WTC11 (cell line): Measurements from ENCODE around the gene ADAMTS15. TPM values are rescaled to one million over a fixed set of nuclear protein-coding genes. Genes with fewer than 3 reads are reported as not detected.

Experiments
- ATAC-seq: fragments of 200-7000 bp; cut with Tn5 transposase; 2 replicates; pipeline ENCODE4 v1.10.0; 2021; ENCODE audit warnings: mild to moderate bottlenecking, moderate library complexity
- CTCF ChIA-PET: fragments of 300-600 bp; sonication (Branson Sonifier 250); formaldehyde crosslinking; loops from one replicate; lab custom pipeline; 2021; ENCODE audit warnings: antibody characterized with exemption; lab: Charles Lee
- POLR2A ChIA-PET: fragments of 350-600 bp; sonication (Branson Sonifier 250); formaldehyde crosslinking; loops from one replicate; lab custom pipeline; 2021; ENCODE audit warnings: antibody characterized with exemption; lab: Charles Lee
- DNase-seq: peaks from one replicate; pipeline ENCODE4 v3.0.0; 2021; ENCODE audit warnings: low spot score
- H3K27ac Mint-ChIP-seq: 2 replicates; pipeline ENCODE4 v1.8.0; 2021; ENCODE audit warnings: mixed read lengths
- H3K27me3 Mint-ChIP-seq: 2 replicates; pipeline ENCODE4 v1.8.0; 2021; ENCODE audit warnings: low read depth, mild to moderate bottlenecking, moderate library complexity, mixed read lengths
- H3K36me3 Mint-ChIP-seq: 2 replicates; pipeline ENCODE4 v1.8.0; 2021; ENCODE audit warnings: mixed read lengths
- H3K4me1 Mint-ChIP-seq: 2 replicates; pipeline ENCODE4 v1.8.0; 2022; ENCODE audit warnings: mixed read lengths
- H3K4me3 Mint-ChIP-seq: 2 replicates; pipeline ENCODE4 v1.8.0; 2021; ENCODE audit warnings: mild to moderate bottlenecking, moderate library complexity, mixed read lengths
- H3K9me3 Mint-ChIP-seq: 2 replicates; pipeline ENCODE4 v1.8.0; 2021; ENCODE audit warnings: mixed read lengths
- E2F1 ChIP-seq: sonication (generic); formaldehyde crosslinking; IDR thresholded peaks from 2 replicates; pipeline ENCODE4 v1.8.0; 2022; ENCODE audit warnings: mild to moderate bottlenecking, missing genetic modification reagents
- E2F4 ChIP-seq: sonication (generic); formaldehyde crosslinking; IDR thresholded peaks from 2 replicates; pipeline ENCODE4 v1.8.1; 2022; ENCODE audit warnings: low read depth, mild to moderate bottlenecking, moderate library complexity, missing genetic modification reagents, borderline replicate concordance
- ESRRA ChIP-seq: sonication (generic); formaldehyde crosslinking; IDR thresholded peaks from 2 replicates; pipeline ENCODE4 v1.8.1; 2022; ENCODE audit warnings: mild to moderate bottlenecking, missing genetic modification reagents, borderline replicate concordance
- HMGA2 ChIP-seq: fragments of 250-450 bp; sonication (Bioruptor Pico); IDR thresholded peaks from 2 replicates; pipeline ENCODE4 v1.4.0; 2021; ENCODE audit warnings: mild to moderate bottlenecking, moderate library complexity
- KAT7 ChIP-seq: sonication (generic); formaldehyde crosslinking; IDR thresholded peaks from 2 replicates; pipeline ENCODE4 v1.8.1; 2023; ENCODE audit warnings: missing genetic modification reagents, mild to moderate bottlenecking, borderline replicate concordance
- MAX ChIP-seq: sonication (generic); formaldehyde crosslinking; IDR thresholded peaks from 2 replicates; pipeline ENCODE4 v1.8.0; 2022; ENCODE audit warnings: mild to moderate bottlenecking, missing genetic modification reagents
- MXD4 ChIP-seq: fragments of 250-450 bp; sonication (Bioruptor Pico); IDR thresholded peaks from 2 replicates; pipeline ENCODE4 v1.8.0; 2021; ENCODE audit warnings: mild to moderate bottlenecking, moderate library complexity, borderline replicate concordance
- NFE2L1 ChIP-seq: sonication (generic); formaldehyde crosslinking; IDR thresholded peaks from 2 replicates; pipeline ENCODE4 v1.8.1; 2023; ENCODE audit warnings: missing genetic modification reagents
- SMAD3 ChIP-seq: sonication (generic); formaldehyde crosslinking; IDR thresholded peaks from 2 replicates; pipeline ENCODE4 v1.8.0; 2022; ENCODE audit warnings: missing genetic modification reagents, mild to moderate bottlenecking, borderline replicate concordance
- SMAD4 ChIP-seq: sonication (generic); formaldehyde crosslinking; IDR thresholded peaks from 2 replicates; pipeline ENCODE4 v1.8.0; 2022; ENCODE audit warnings: mild to moderate bottlenecking, missing genetic modification reagents
- TEAD4 ChIP-seq: sonication (generic); formaldehyde crosslinking; IDR thresholded peaks from 2 replicates; pipeline ENCODE4 v1.8.0; 2022; ENCODE audit warnings: mild to moderate bottlenecking, missing genetic modification reagents
- ZBTB43 ChIP-seq: sonication (generic); formaldehyde crosslinking; IDR thresholded peaks from 2 replicates; pipeline ENCODE4 v1.8.1; 2023; ENCODE audit warnings: mild to moderate bottlenecking, missing genetic modification reagents
- ZNF232 ChIP-seq: sonication (generic); formaldehyde crosslinking; IDR thresholded peaks from 2 replicates; pipeline ENCODE4 v1.8.0; 2022; ENCODE audit warnings: mild to moderate bottlenecking, missing genetic modification reagents
- total RNA-seq: library from RNA; stranded (reverse); gene quantifications from 3 replicates; pipeline ENCODE4 v1.2.3, GENCODE V29; 2021
- TF ChIP-seq, protein P1 (sequence below): sonication (generic); formaldehyde crosslinking; IDR thresholded peaks from 2 replicates; pipeline ENCODE4 v1.8.0; 2022; ENCODE audit warnings: missing genetic modification reagents
- TF ChIP-seq, protein P2 (sequence below): sonication (generic); formaldehyde crosslinking; IDR thresholded peaks from 2 replicates; pipeline ENCODE4 v1.8.0; 2023; ENCODE audit warnings: mild to moderate bottlenecking, missing genetic modification reagents
- TF ChIP-seq, protein P3 (sequence below): fragments of 250-450 bp; sonication (Bioruptor Pico); IDR thresholded peaks from 2 replicates; pipeline ENCODE4 v1.8.0; 2021; ENCODE audit warnings: mild to moderate bottlenecking
- TF ChIP-seq, protein P4 (sequence below): fragments of 250-450 bp; sonication (Bioruptor Pico); IDR thresholded peaks from 2 replicates; pipeline ENCODE4 v1.9.0; 2021; ENCODE audit warnings: mild to moderate bottlenecking
- TF ChIP-seq, protein P5 (sequence below): sonication (generic); formaldehyde crosslinking; IDR thresholded peaks from 2 replicates; pipeline ENCODE4 v1.8.1; 2022; ENCODE audit warnings: mild to moderate bottlenecking, missing genetic modification reagents, moderate library complexity, borderline replicate concordance

ADAMTS15 gene
- total RNA-seq, 1 experiment from 2014 or later = 3.7 TPM

- TF ChIP-seq, protein P1, sequence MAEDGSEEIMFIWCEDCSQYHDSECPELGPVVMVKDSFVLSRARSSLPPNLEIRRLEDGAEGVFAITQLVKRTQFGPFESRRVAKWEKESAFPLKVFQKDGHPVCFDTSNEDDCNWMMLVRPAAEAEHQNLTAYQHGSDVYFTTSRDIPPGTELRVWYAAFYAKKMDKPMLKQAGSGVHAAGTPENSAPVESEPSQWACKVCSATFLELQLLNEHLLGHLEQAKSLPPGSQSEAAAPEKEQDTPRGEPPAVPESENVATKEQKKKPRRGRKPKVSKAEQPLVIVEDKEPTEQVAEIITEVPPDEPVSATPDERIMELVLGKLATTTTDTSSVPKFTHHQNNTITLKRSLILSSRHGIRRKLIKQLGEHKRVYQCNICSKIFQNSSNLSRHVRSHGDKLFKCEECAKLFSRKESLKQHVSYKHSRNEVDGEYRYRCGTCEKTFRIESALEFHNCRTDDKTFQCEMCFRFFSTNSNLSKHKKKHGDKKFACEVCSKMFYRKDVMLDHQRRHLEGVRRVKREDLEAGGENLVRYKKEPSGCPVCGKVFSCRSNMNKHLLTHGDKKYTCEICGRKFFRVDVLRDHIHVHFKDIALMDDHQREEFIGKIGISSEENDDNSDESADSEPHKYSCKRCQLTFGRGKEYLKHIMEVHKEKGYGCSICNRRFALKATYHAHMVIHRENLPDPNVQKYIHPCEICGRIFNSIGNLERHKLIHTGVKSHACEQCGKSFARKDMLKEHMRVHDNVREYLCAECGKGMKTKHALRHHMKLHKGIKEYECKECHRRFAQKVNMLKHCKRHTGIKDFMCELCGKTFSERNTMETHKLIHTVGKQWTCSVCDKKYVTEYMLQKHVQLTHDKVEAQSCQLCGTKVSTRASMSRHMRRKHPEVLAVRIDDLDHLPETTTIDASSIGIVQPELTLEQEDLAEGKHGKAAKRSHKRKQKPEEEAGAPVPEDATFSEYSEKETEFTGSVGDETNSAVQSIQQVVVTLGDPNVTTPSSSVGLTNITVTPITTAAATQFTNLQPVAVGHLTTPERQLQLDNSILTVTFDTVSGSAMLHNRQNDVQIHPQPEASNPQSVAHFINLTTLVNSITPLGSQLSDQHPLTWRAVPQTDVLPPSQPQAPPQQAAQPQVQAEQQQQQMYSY (CRISPR knock-in tag) = no peak
- TF ChIP-seq HMGA2 (CRISPR knock-in tag) (no peak), NFE2L1 (no peak), SMAD3 (no peak), SMAD4 (CRISPR knock-in tag) (no peak)
- TF ChIP-seq, protein P2, sequence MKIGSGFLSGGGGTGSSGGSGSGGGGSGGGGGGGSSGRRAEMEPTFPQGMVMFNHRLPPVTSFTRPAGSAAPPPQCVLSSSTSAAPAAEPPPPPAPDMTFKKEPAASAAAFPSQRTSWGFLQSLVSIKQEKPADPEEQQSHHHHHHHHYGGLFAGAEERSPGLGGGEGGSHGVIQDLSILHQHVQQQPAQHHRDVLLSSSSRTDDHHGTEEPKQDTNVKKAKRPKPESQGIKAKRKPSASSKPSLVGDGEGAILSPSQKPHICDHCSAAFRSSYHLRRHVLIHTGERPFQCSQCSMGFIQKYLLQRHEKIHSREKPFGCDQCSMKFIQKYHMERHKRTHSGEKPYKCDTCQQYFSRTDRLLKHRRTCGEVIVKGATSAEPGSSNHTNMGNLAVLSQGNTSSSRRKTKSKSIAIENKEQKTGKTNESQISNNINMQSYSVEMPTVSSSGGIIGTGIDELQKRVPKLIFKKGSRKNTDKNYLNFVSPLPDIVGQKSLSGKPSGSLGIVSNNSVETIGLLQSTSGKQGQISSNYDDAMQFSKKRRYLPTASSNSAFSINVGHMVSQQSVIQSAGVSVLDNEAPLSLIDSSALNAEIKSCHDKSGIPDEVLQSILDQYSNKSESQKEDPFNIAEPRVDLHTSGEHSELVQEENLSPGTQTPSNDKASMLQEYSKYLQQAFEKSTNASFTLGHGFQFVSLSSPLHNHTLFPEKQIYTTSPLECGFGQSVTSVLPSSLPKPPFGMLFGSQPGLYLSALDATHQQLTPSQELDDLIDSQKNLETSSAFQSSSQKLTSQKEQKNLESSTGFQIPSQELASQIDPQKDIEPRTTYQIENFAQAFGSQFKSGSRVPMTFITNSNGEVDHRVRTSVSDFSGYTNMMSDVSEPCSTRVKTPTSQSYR (CRISPR knock-in tag) = no peak
- TF ChIP-seq, protein P3, sequence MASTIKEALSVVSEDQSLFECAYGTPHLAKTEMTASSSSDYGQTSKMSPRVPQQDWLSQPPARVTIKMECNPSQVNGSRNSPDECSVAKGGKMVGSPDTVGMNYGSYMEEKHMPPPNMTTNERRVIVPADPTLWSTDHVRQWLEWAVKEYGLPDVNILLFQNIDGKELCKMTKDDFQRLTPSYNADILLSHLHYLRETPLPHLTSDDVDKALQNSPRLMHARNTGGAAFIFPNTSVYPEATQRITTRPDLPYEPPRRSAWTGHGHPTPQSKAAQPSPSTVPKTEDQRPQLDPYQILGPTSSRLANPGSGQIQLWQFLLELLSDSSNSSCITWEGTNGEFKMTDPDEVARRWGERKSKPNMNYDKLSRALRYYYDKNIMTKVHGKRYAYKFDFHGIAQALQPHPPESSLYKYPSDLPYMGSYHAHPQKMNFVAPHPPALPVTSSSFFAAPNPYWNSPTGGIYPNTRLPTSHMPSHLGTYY = no peak
Measured at GRCh38 chr11:130511765-130512164, 63.3 kb downstream of the ADAMTS15 start (continued).

- Mint-ChIP-seq H3K4me3 (no peak overlapping the region), H3K4me1 (peaks cover 32% of the 10 kb centered on the region), H3K27me3 (peaks cover 2% of the 10 kb centered on the region; the same call in 1 of the 2 replicates), H3K36me3 (peaks cover 11% of the 10 kb centered on the region)
- DNase-seq (no peak), ATAC-seq (no peak)
- POLR2A ChIA-PET = no interaction called here
- CTCF ChIA-PET = interaction anchor here (1.4 kb wide), 1 partner anchor 62 kb away, joined by 3 read pairs; no protein-coding TSS in a partner anchor
- TF ChIP-seq ZNF232 (no peak), ESRRA (CRISPR knock-in tag) (no peak), MXD4 (no peak), MAX (no peak), E2F4 (CRISPR knock-in tag) (no peak), TEAD4 (CRISPR knock-in tag) (no peak), KAT7 (CRISPR knock-in tag) (no peak), ZBTB43 (CRISPR knock-in tag) (no peak), E2F1 (CRISPR knock-in tag) (no peak)
- TF ChIP-seq, protein P4, sequence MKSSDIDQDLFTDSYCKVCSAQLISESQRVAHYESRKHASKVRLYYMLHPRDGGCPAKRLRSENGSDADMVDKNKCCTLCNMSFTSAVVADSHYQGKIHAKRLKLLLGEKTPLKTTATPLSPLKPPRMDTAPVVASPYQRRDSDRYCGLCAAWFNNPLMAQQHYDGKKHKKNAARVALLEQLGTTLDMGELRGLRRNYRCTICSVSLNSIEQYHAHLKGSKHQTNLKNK (CRISPR knock-in tag) = no peak
- TF ChIP-seq, protein P5, sequence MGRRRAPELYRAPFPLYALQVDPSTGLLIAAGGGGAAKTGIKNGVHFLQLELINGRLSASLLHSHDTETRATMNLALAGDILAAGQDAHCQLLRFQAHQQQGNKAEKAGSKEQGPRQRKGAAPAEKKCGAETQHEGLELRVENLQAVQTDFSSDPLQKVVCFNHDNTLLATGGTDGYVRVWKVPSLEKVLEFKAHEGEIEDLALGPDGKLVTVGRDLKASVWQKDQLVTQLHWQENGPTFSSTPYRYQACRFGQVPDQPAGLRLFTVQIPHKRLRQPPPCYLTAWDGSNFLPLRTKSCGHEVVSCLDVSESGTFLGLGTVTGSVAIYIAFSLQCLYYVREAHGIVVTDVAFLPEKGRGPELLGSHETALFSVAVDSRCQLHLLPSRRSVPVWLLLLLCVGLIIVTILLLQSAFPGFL (CRISPR knock-in tag) = no peak
- TF ChIP-seq, all 79 proteins: peak for 0
- Mint-ChIP-seq H3K27ac (no peak overlapping the region), H3K9me3 (peaks cover 11% of the 10 kb centered on the region)
Measured at GRCh38 chr11:130512662-130513061, 64.2 kb downstream of the ADAMTS15 start.
